HG03442 (cell line): ENCODE measurements around the gene PLEKHJ1.
A peak's percentile ranks its signal among the peaks of the same experiment; 100 is the strongest.

Source experiments
- ATAC-seq: cut with Tn5 transposase; IDR thresholded peaks from one replicate; pipeline ENCODE4 v1.9.1; 2021; ENCODE audit warnings: mild to moderate bottlenecking, moderate library complexity; ENCODE audit not compliant: unreplicated experiment

Gene PLEKHJ1

GRCh38 chr19:2237051-2237868 is 1.1 kb upstream of the PLEKHJ1 start:
- ATAC-seq: no peak

- ATAC-seq: no peak
Observed at GRCh38 chr19:2236064-2236313, 140 bp downstream of the PLEKHJ1 start.

- ATAC-seq: peak; percentile 11
Observed at GRCh38 chr19:2235381-2236063, 607 bp downstream of the PLEKHJ1 start.

- ATAC-seq: no peak
Observed at GRCh38 chr19:2234996-2235380, 1.1 kb downstream of the PLEKHJ1 start.

GRCh38 chr19:2233601-2234280 is 2.4 kb downstream of the PLEKHJ1 start:
- ATAC-seq: no peak

- no peak for ATAC-seq
Observed at GRCh38 chr19:2232286-2233151, 3.6 kb downstream of the PLEKHJ1 start.

GRCh38 chr19:2231621-2232221 is 4.4 kb downstream of the PLEKHJ1 start:
- no peak for ATAC-seq

- ATAC-seq: no peak
Observed at GRCh38 chr19:2230807-2231533, 5.2 kb downstream of the PLEKHJ1 start.

GRCh38 chr19:2230033-2230531 is 6.0 kb downstream of the PLEKHJ1 start:
- ATAC-seq: no peak

GRCh38 chr19:2229103-2230032 is 6.8 kb downstream of the PLEKHJ1 start:
- no peak for ATAC-seq

- ATAC-seq: no peak
Observed at GRCh38 chr19:2228157-2229030, 7.7 kb downstream of the PLEKHJ1 start.

GRCh38 chr19:2227415-2228156 is 8.5 kb downstream of the PLEKHJ1 start:
- ATAC-seq: no peak

GRCh38 chr19:2226840-2227360 is 9.2 kb downstream of the PLEKHJ1 start:
- no peak for ATAC-seq

GRCh38 chr19:2226051-2226839 is 9.9 kb downstream of the PLEKHJ1 start:
- no peak for ATAC-seq

- ATAC-seq: no peak
Observed at GRCh38 chr19:2225415-2226050, 10.6 kb downstream of the PLEKHJ1 start.
